Nephron progenitor cell (in vitro differentiated cells): ENCODE data around the gene LAMA1.

ENCODE experiments used
- DNase-seq: peaks from one replicate; pipeline ENCODE4 v3.0.0; 2021
- H3K27ac Mint-ChIP-seq: 2 replicates; pipeline ENCODE4 v1.8.0; 2021; ENCODE audit warnings: mild to moderate bottlenecking, moderate library complexity, mixed read lengths
- H3K27me3 Mint-ChIP-seq: 2 replicates; pipeline ENCODE4 v1.8.0; 2021; ENCODE audit warnings: mild to moderate bottlenecking, low read depth, mixed read lengths; ENCODE audit not compliant: poor library complexity
- H3K36me3 Mint-ChIP-seq: 2 replicates; pipeline ENCODE4 v1.8.0; 2021; ENCODE audit warnings: low read depth, mixed read lengths
- H3K4me1 Mint-ChIP-seq: 2 replicates; pipeline ENCODE4 v1.8.0; 2021; ENCODE audit warnings: mixed read lengths
- H3K4me3 Mint-ChIP-seq: 2 replicates; pipeline ENCODE4 v1.8.0; 2021; ENCODE audit warnings: mild to moderate bottlenecking, moderate library complexity, mixed read lengths
- H3K9me3 Mint-ChIP-seq: 2 replicates; pipeline ENCODE4 v1.8.0; 2021; ENCODE audit warnings: mild to moderate bottlenecking, moderate library complexity, mixed read lengths
- TF ChIP-seq, protein P1 (sequence below): fragments of 200-600 bp; sonication (generic); IDR thresholded peaks from 2 replicates; pipeline ENCODE4 v1.5.0; 2021; ENCODE audit warnings: antibody characterized with exemption

The LAMA1 gene

DNA sequence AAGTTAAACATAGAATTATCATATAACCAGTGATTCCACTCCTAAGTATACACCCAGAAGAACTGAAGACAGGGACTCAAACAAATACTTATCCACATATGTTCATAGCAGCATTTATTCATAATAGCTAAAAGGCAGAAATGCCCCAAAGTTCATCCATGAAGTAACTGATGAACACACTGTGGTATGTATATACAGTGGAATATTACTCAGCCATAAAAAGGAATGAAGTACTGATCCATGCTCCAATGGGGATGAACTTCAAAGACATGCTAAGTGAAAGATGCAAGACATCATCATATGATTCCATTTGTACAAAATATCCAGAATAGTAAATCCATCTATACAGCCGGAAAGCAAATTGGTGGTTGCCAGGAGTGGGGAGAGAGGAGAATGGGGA lies 157.5 kb downstream of the LAMA1 start:
- Mint-ChIP-seq H3K27ac (no peak overlapping the region), H3K4me1 (no peaks in the 10 kb centered on the region), H3K27me3 (no peaks in the 10 kb centered on the region), H3K9me3 (peaks cover 11% of the 10 kb centered on the region), H3K4me3 (no peak overlapping the region), H3K36me3 (peaks cover 70% of the 10 kb centered on the region)
- no peak for DNase-seq
- TF ChIP-seq, protein P1, sequence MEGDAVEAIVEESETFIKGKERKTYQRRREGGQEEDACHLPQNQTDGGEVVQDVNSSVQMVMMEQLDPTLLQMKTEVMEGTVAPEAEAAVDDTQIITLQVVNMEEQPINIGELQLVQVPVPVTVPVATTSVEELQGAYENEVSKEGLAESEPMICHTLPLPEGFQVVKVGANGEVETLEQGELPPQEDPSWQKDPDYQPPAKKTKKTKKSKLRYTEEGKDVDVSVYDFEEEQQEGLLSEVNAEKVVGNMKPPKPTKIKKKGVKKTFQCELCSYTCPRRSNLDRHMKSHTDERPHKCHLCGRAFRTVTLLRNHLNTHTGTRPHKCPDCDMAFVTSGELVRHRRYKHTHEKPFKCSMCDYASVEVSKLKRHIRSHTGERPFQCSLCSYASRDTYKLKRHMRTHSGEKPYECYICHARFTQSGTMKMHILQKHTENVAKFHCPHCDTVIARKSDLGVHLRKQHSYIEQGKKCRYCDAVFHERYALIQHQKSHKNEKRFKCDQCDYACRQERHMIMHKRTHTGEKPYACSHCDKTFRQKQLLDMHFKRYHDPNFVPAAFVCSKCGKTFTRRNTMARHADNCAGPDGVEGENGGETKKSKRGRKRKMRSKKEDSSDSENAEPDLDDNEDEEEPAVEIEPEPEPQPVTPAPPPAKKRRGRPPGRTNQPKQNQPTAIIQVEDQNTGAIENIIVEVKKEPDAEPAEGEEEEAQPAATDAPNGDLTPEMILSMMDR, result no peak

DNA sequence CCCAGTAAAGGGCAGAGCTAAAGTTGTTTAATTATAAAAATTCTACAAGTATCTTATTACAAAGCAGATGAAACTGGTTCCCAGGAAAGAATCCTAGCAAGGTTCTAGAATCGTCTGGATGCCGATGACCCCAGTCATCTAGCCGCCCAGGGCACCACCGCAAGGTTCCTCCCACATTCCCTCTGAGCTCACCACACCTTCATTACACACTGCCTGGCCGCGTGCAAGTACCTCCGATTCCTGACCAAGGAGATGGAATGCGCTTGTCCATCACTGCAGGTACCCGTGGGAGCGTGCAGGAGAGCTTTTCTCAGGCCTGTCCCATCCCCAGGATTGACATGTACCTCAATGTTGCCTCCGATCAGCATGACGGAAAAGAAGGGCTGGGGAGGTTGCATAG lies 158.5 kb downstream of the LAMA1 start:
- H3K27ac Mint-ChIP-seq, result peak overlapping the region; percentile 22
- no peak for DNase-seq
- TF ChIP-seq, protein P1, result no peak
- H3K27me3 Mint-ChIP-seq, result no peaks in the 10 kb centered on the region
- H3K9me3 Mint-ChIP-seq, result peaks cover 11% of the 10 kb centered on the region
- H3K4me3 Mint-ChIP-seq, result no peak overlapping the region
- H3K36me3 Mint-ChIP-seq, result peaks cover 66% of the 10 kb centered on the region
- H3K4me1 Mint-ChIP-seq, result no peaks in the 10 kb centered on the region

DNA sequence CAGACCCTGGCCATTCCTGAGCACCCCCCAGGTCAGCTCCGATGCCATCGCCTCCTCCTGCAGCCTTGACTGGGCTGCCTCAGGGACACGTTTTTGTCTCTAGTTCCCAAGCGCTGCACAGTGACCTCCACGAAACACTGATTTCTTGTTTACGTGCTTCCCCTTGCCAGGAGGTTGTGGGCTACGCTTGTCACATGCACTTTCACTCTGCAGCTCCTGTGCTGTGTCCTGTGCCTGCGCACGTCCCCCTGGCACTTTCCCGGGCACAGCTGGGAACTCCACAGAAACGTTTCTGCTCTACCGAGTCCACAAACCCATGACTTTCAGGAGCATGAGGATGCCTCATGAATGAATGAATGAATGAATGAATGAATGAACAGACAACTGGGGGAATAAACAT lies 160.6 kb downstream of the LAMA1 start:
- Mint-ChIP-seq H3K27me3 (no peaks in the 10 kb centered on the region), H3K4me3 (no peak overlapping the region), H3K4me1 (peaks cover 6% of the 10 kb centered on the region), H3K9me3 (peaks cover 11% of the 10 kb centered on the region), H3K36me3 (peaks cover 75% of the 10 kb centered on the region), H3K27ac (no peak overlapping the region)
- TF ChIP-seq, protein P1, result no peak
- no peak for DNase-seq

DNA sequence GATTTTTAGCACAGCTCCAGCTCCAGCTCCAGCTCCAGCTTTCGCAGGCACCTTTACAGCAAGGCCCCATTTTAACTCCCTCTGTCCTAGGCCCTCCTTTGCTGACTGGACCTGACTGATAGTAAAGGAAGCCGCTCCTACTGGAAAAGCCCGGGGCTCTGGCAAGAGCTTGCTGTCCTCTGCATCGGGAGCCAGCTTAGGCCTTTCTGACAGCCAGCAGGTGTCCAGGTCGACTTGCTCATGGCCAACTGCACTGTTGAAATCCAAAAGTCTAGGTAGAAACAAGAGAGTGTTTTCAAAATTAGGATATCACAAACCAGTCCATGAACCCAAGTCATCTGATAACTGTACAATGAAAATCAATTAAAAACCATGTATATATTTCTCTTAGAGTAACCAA lies 161.1 kb downstream of the LAMA1 start:
- H3K9me3 Mint-ChIP-seq, result peaks cover 11% of the 10 kb centered on the region
- H3K36me3 Mint-ChIP-seq, result peaks cover 76% of the 10 kb centered on the region
- H3K4me1 Mint-ChIP-seq, result peaks cover 11% of the 10 kb centered on the region
- TF ChIP-seq, protein P1, result no peak
- no peaks in the 10 kb centered on the region for H3K27me3 Mint-ChIP-seq
- H3K4me3 Mint-ChIP-seq, result no peak overlapping the region
- no peak for DNase-seq
- H3K27ac Mint-ChIP-seq, result no peak overlapping the region

DNA sequence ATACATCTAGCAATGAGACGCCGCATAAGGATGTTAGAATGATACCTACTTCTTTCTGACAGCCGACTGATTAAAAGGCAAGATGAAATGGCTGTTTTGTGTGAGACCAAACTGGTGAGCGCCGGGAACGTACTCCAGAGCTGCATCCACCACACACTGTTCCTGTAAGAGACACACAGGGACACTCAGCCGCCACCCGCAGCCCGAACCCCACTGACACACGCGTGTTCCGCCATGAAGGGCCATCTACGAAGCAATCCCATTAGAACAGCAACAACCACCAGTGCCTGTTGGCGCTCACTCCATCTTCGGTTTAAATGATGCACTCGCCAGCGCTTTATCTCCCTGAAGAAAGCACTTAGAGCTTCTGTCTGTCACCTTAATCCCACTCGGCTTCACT lies 162.3 kb downstream of the LAMA1 start:
- H3K36me3 Mint-ChIP-seq, result peaks cover 76% of the 10 kb centered on the region
- H3K27me3 Mint-ChIP-seq, result no peaks in the 10 kb centered on the region
- no peak for DNase-seq
- TF ChIP-seq, protein P1, result no peak
- no peak overlapping the region for H3K4me3 Mint-ChIP-seq
- peaks cover 23% of the 10 kb centered on the region for H3K4me1 Mint-ChIP-seq
- H3K27ac Mint-ChIP-seq, result peak overlapping the region; percentile 72
- H3K9me3 Mint-ChIP-seq, result peaks cover 6% of the 10 kb centered on the region

DNA sequence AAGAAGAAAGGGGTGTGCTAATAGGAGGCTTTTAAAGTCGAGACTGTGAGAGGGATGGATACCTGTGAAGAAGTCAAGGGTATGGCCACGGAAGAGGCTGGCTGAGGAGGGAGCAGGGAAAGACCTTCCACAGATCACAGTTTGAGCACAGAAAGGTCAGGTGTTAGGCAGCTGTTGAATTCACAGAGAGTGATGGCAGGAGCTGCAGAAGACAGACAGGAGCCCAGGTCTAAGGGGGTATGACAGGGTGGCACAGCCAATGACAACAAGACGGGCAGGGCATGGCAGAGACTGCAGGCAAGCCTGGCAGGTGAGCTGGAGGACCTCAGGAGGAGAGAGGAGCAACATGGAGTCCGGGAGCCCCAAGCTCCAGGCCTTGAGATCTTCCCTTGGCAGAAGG lies 163.1 kb downstream of the LAMA1 start:
- no peak for DNase-seq
- Mint-ChIP-seq H3K27me3 (no peaks in the 10 kb centered on the region), H3K4me1 (peaks cover 28% of the 10 kb centered on the region), H3K36me3 (peaks cover 73% of the 10 kb centered on the region), H3K27ac (no peak overlapping the region), H3K4me3 (no peak overlapping the region), H3K9me3 (no peaks in the 10 kb centered on the region)
- TF ChIP-seq, protein P1, result no peak
